HG02588 (cell line): ENCODE measurements around the gene MAML2.

ENCODE experiments used
- ATAC-seq: cut with Tn5 transposase; IDR thresholded peaks from one replicate; pipeline ENCODE4 v1.9.1; 2021; ENCODE audit warnings: mild to moderate bottlenecking, moderate library complexity; ENCODE audit not compliant: unreplicated experiment

MAML2 gene

GRCh38 chr11:96162816-96163499 lies 180.0 kb downstream of the MAML2 start:
- ATAC-seq = no peak

GRCh38 chr11:96161307-96162089 lies 181.5 kb downstream of the MAML2 start:
- ATAC-seq = no peak

- no peak for ATAC-seq
These were observed 182.2 kb downstream of the MAML2 start for GRCh38 chr11:96160732-96161306.

- no peak for ATAC-seq
These were observed 183.0 kb downstream of the MAML2 start for GRCh38 chr11:96159968-96160367.

- no peak for ATAC-seq
These were observed 184.9 kb downstream of the MAML2 start for GRCh38 chr11:96158126-96158525.

- no peak for ATAC-seq
These were observed 185.5 kb downstream of the MAML2 start for GRCh38 chr11:96157517-96157873.

- ATAC-seq = no peak
These were observed 186.6 kb downstream of the MAML2 start for GRCh38 chr11:96156379-96156722.

GRCh38 chr11:96155627-96156378 lies 187.2 kb downstream of the MAML2 start:
- ATAC-seq = peak; percentile 65

GRCh38 chr11:96154802-96155520 lies 188.0 kb downstream of the MAML2 start:
- no peak for ATAC-seq

GRCh38 chr11:96152623-96153022 lies 190.4 kb downstream of the MAML2 start:
- no peak for ATAC-seq

- ATAC-seq = no peak
These were observed 191.5 kb downstream of the MAML2 start for GRCh38 chr11:96151501-96151900.

GRCh38 chr11:96150609-96151008 lies 192.4 kb downstream of the MAML2 start:
- ATAC-seq = no peak

GRCh38 chr11:96149743-96150555 lies 193.0 kb downstream of the MAML2 start:
- no peak for ATAC-seq

GRCh38 chr11:96147906-96148486 lies 195.0 kb downstream of the MAML2 start:
- no peak for ATAC-seq

GRCh38 chr11:96147186-96147585 lies 195.8 kb downstream of the MAML2 start:
- no peak for ATAC-seq

- no peak for ATAC-seq
These were observed 196.2 kb downstream of the MAML2 start for GRCh38 chr11:96146765-96147164.

- no peak for ATAC-seq
These were observed 197.8 kb downstream of the MAML2 start for GRCh38 chr11:96145163-96145585.

- ATAC-seq = no peak
These were observed 198.4 kb downstream of the MAML2 start for GRCh38 chr11:96144553-96144952.

- ATAC-seq = no peak
These were observed 199.9 kb downstream of the MAML2 start for GRCh38 chr11:96143041-96143521.
